GM23338 (cell line): Measurements from ENCODE around the gene AFAP1L2.

Source experiments
- CREB1 ChIP-seq: fragments of 250-450 bp; sonication (Bioruptor Pico); IDR thresholded peaks from 2 replicates; pipeline ENCODE4 v1.5.0; 2020; ENCODE audit warnings: low read depth, mild to moderate bottlenecking, moderate library complexity
- EZH2 ChIP-seq: fragments of 200-600 bp; sonication (generic); IDR thresholded peaks from one replicate; pipeline ENCODE4 v1.8.0; 2017; ENCODE audit warnings: antibody characterized with exemption, mild to moderate bottlenecking, low read depth; ENCODE audit not compliant: unreplicated experiment
- EZH2phosphoT487 ChIP-seq: fragments of 200-600 bp; sonication (generic); IDR thresholded peaks from one replicate; pipeline ENCODE4 v1.8.1; 2018; ENCODE audit warnings: antibody characterized with exemption; ENCODE audit not compliant: unreplicated experiment
- POLR2AphosphoS5 ChIP-seq: IDR thresholded peaks from 2 replicates; pipeline ENCODE4 v1.6.1; 2016; ENCODE audit warnings: antibody characterized with exemption, low read depth
- STAT1 ChIP-seq: IDR thresholded peaks from one replicate; pipeline ENCODE4 v1.6.1; 2016; ENCODE audit warnings: antibody characterized with exemption; ENCODE audit not compliant: unreplicated experiment
- ZNF331 ChIP-seq: fragments of 250-450 bp; sonication (Bioruptor Pico); IDR thresholded peaks from 2 replicates; pipeline ENCODE4 v1.5.0; 2020; ENCODE audit warnings: low read depth, mild to moderate bottlenecking, moderate library complexity
- TF ChIP-seq, protein P1 (sequence below): IDR thresholded peaks from one replicate; pipeline ENCODE4 v1.6.1; 2018; ENCODE audit warnings: antibody characterized with exemption; ENCODE audit not compliant: unreplicated experiment
- TF ChIP-seq, protein P2 (sequence below), 2 experiments: fragments of 200-600 bp in 1 of 2; sonication (generic) in 1 of 2; conservative IDR thresholded peaks; 2 replicates each; pipeline versions ENCODE4 v1.5.1 to v1.6.1; 2016 to 2017; ENCODE audit warnings: antibody characterized with exemption in 2 of 2, low read depth in 2 of 2, mild to moderate bottlenecking in 2 of 2, moderate library complexity in 1 of 2

DNA sequence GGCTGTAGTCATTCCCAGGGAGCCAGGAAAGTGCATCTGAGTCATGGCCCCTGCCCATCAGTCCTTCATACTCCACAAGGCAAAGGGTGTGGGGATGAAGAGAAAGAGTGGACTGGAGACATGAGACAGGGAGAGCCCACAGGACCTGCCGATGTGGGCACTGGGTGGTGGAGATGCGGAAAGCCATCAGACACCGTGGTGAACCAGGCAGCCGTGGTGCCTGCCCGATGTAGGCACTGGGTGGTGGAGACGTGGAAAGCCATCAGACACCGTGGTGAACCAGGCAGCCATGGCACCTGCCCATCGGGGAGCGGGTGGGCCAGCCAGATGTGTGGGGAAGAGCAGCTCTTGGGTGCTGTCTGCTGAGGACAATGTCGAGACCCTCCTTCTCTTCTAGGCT is 58.6 kb downstream of the AFAP1L2 start:
- TF ChIP-seq, protein P1, sequence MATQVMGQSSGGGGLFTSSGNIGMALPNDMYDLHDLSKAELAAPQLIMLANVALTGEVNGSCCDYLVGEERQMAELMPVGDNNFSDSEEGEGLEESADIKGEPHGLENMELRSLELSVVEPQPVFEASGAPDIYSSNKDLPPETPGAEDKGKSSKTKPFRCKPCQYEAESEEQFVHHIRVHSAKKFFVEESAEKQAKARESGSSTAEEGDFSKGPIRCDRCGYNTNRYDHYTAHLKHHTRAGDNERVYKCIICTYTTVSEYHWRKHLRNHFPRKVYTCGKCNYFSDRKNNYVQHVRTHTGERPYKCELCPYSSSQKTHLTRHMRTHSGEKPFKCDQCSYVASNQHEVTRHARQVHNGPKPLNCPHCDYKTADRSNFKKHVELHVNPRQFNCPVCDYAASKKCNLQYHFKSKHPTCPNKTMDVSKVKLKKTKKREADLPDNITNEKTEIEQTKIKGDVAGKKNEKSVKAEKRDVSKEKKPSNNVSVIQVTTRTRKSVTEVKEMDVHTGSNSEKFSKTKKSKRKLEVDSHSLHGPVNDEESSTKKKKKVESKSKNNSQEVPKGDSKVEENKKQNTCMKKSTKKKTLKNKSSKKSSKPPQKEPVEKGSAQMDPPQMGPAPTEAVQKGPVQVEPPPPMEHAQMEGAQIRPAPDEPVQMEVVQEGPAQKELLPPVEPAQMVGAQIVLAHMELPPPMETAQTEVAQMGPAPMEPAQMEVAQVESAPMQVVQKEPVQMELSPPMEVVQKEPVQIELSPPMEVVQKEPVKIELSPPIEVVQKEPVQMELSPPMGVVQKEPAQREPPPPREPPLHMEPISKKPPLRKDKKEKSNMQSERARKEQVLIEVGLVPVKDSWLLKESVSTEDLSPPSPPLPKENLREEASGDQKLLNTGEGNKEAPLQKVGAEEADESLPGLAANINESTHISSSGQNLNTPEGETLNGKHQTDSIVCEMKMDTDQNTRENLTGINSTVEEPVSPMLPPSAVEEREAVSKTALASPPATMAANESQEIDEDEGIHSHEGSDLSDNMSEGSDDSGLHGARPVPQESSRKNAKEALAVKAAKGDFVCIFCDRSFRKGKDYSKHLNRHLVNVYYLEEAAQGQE = no peak
- TF ChIP-seq, protein P2, sequence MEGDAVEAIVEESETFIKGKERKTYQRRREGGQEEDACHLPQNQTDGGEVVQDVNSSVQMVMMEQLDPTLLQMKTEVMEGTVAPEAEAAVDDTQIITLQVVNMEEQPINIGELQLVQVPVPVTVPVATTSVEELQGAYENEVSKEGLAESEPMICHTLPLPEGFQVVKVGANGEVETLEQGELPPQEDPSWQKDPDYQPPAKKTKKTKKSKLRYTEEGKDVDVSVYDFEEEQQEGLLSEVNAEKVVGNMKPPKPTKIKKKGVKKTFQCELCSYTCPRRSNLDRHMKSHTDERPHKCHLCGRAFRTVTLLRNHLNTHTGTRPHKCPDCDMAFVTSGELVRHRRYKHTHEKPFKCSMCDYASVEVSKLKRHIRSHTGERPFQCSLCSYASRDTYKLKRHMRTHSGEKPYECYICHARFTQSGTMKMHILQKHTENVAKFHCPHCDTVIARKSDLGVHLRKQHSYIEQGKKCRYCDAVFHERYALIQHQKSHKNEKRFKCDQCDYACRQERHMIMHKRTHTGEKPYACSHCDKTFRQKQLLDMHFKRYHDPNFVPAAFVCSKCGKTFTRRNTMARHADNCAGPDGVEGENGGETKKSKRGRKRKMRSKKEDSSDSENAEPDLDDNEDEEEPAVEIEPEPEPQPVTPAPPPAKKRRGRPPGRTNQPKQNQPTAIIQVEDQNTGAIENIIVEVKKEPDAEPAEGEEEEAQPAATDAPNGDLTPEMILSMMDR (conservative IDR thresholded peaks at IDR 0.05; ENCODE audit: low read depth in 2 of 2) = no peak
- TF ChIP-seq EZH2phosphoT487 (no peak), EZH2 (no peak), CREB1 (CRISPR knock-in tag) (no peak), POLR2AphosphoS5 (no peak), ZNF331 (CRISPR knock-in tag) (no peak), STAT1 (no peak)
